HG03575 (cell line): ENCODE data around the gene TRIM54.
"Not testable (repeated sequence)": the region's sequence is repeated elsewhere in the genome, so short reads cannot be mapped to it uniquely, and the experiment has no call there.

Source experiments
- ATAC-seq: cut with Tn5 transposase; IDR thresholded peaks from one replicate; pipeline ENCODE4 v1.9.1; 2021; ENCODE audit not compliant: unreplicated experiment, insufficient number of reproducible peaks, low FRiP score; ENCODE audit errors: extremely low read depth

Gene TRIM54

GRCh38 chr2:27255187-27255586, 27.0 kb upstream of the TRIM54 start:
- ATAC-seq, result no peak

- ATAC-seq, result no peak
These were observed 26.6 kb upstream of the TRIM54 start for GRCh38 chr2:27255660-27256059.

- no peak for ATAC-seq
These were observed 25.3 kb upstream of the TRIM54 start for GRCh38 chr2:27256855-27257454.

GRCh38 chr2:27258051-27258450, 24.2 kb upstream of the TRIM54 start:
- no peak for ATAC-seq

- no peak for ATAC-seq
These were observed 20.8 kb upstream of the TRIM54 start for GRCh38 chr2:27261241-27261925.

- ATAC-seq, result no peak
These were observed 20.3 kb upstream of the TRIM54 start for GRCh38 chr2:27261926-27262298.

- no peak for ATAC-seq
These were observed 19.6 kb upstream of the TRIM54 start, which contains the start of gene SLC30A3 for GRCh38 chr2:27262379-27263286. TSS of gene SLC30A3 (minus strand) at chr2:27263047. CDS start at chr2:27262906, 141 bp downstream.

GRCh38 chr2:27263287-27264252, 18.7 kb upstream of the TRIM54 start:
- no peak for ATAC-seq

- ATAC-seq, result no peak
These were observed 17.9 kb upstream of the TRIM54 start for GRCh38 chr2:27264253-27264752.

GRCh38 chr2:27264753-27265535, 17.3 kb upstream of the TRIM54 start:
- ATAC-seq, result no peak

- no peak for ATAC-seq
These were observed 16.7 kb upstream of the TRIM54 start for GRCh38 chr2:27265536-27265870.

- not testable (repeated sequence) for ATAC-seq
These were observed 13.9 kb upstream of the TRIM54 start for GRCh38 chr2:27268296-27268695.

- no peak for ATAC-seq
These were observed 12.1 kb upstream of the TRIM54 start for GRCh38 chr2:27270131-27270530.

- no peak for ATAC-seq
These were observed 11.6 kb upstream of the TRIM54 start for GRCh38 chr2:27270670-27271069.

- ATAC-seq, result no peak
These were observed 10.4 kb upstream of the TRIM54 start for GRCh38 chr2:27271631-27272340.

- ATAC-seq, result not testable (repeated sequence)
These were observed 9.4 kb upstream of the TRIM54 start for GRCh38 chr2:27272537-27273522.
